Stimulated activated CD8-positive, alpha-beta memory T cell treated with anti-CD3 and anti-CD28 coated beads, Interleukin-7, amount 100 ng/mL, for 48 hours (primary cell): ENCODE data around the gene FOXK2.

Source experiments
- DNase-seq, 2 donors: peaks; one replicate each; pipeline ENCODE4 v3.0.0-alpha.2; 2020; ENCODE audit warnings: low read depth in 1 of 2; ENCODE audit errors: extremely low read depth in 1 of 2

FOXK2 gene

GRCh38 chr17:82518826-82519810, at the start of gene FOXK2:
Gene FOXK2 (plus strand): TSS chr17:82519732. CDS start chr17:82519889, 157 bp downstream.
- DNase-seq = peak; percentile 81 to 92

GRCh38 chr17:82470065-82470464, 49.5 kb upstream of the FOXK2 start:
- no peak for DNase-seq

- DNase-seq = no peak
Observed at GRCh38 chr17:82474223-82475010, 45.1 kb upstream of the FOXK2 start.

GRCh38 chr17:82475458-82475857, 44.1 kb upstream of the FOXK2 start:
- no peak for DNase-seq

GRCh38 chr17:82477934-82478333, 41.6 kb upstream of the FOXK2 start:
- no peak for DNase-seq

GRCh38 chr17:82479602-82480001, 39.9 kb upstream of the FOXK2 start:
- no peak for DNase-seq

GRCh38 chr17:82480318-82480717, 39.2 kb upstream of the FOXK2 start:
- DNase-seq = no peak

GRCh38 chr17:82483204-82483660, 36.3 kb upstream of the FOXK2 start:
- no peak for DNase-seq

- no peak for DNase-seq
Observed at GRCh38 chr17:82483836-82484235, 35.7 kb upstream of the FOXK2 start.

- no peak for DNase-seq
Observed at GRCh38 chr17:82486231-82487094, 33.1 kb upstream of the FOXK2 start.

GRCh38 chr17:82487910-82488309, 31.6 kb upstream of the FOXK2 start:
- no peak for DNase-seq

- no peak for DNase-seq
Observed at GRCh38 chr17:82489117-82489516, 30.4 kb upstream of the FOXK2 start.

GRCh38 chr17:82489851-82490511, 29.6 kb upstream of the FOXK2 start:
- DNase-seq = no peak

GRCh38 chr17:82490512-82491195, 28.9 kb upstream of the FOXK2 start:
- DNase-seq = no peak

GRCh38 chr17:82491196-82491530, 28.4 kb upstream of the FOXK2 start:
- no peak for DNase-seq

- no peak for DNase-seq
Observed at GRCh38 chr17:82491533-82491932, 28.0 kb upstream of the FOXK2 start.

- no peak for DNase-seq
Observed at GRCh38 chr17:82492643-82493225, 26.8 kb upstream of the FOXK2 start.

GRCh38 chr17:82493226-82493781, 26.2 kb upstream of the FOXK2 start:
- no peak for DNase-seq
